ENCODE measurements around the gene POLR1C.

GRCh38 chr6:43521836-43522235, 4.9 kb downstream of the POLR1C start:
- no peak for TF ChIP-seq CTCF (IDR thresholded peaks at IDR 0.05; ENCODE audit: low read length)
- no peak for TF ChIP-seq EZH2 (IDR thresholded peaks at IDR 0.05; ENCODE audit: borderline replicate concordance, low read length)
